Mammary epithelial cell (primary cell): Measurements from ENCODE around the gene NT5C1A.

Experiments
- CTCF ChIP-seq, 2 donors: IDR thresholded peaks in 1 of 2; conservative IDR thresholded peaks in 1 of 2; 2 replicates each; pipeline ENCODE4 v1.5.1; 2011 to 2012; ENCODE audit warnings: inconsistent platforms in 2 of 2, low read length in 2 of 2, mild to moderate bottlenecking in 2 of 2, control low read depth in 1 of 2, low read depth in 1 of 2; ENCODE audit not compliant: insufficient read depth in 1 of 2; ENCODE audit errors: extremely low read depth in 1 of 2
- EZH2 ChIP-seq: IDR thresholded peaks from 2 replicates; pipeline ENCODE4 v1.6.1; 2012; ENCODE audit warnings: low read length, inconsistent platforms, borderline replicate concordance

GRCh38 chr1:39635871-39636210, 36.1 kb downstream of the NT5C1A start:
- no peak for TF ChIP-seq CTCF (conservative IDR thresholded peaks at IDR 0.05 in 1 of 2, IDR thresholded peaks at IDR 0.05 in 1 of 2; ENCODE audit: extremely low read depth in 1 of 2, insufficient read depth in 1 of 2, low read depth in 1 of 2, low read length in 2 of 2)
- TF ChIP-seq EZH2, result no peak
